Endothelial cell of umbilical vein (primary cell): ENCODE data around the gene OR6C2. TPM values are rescaled to one million over a fixed set of nuclear protein-coding genes. Genes with fewer than 3 reads are reported as not detected.

Experiments used
- BruUV-seq: library from RNA; stranded (reverse); fragments of 400-500 nt; replicated peaks from 2 replicates; lab custom pipeline; 2021; lab: Mats Ljungman, UMichigan
- CTCF ChIA-PET: fragments of 300-600, 350-600 bp; sonication (Branson Sonifier 250); formaldehyde crosslinking; loops from one replicate; lab custom pipeline; 2021; ENCODE audit warnings: antibody characterized with exemption, inconsistent platforms; lab: Charles Lee
- POLR2A ChIA-PET: fragments of 300-600, 350-600 bp; sonication (Branson Sonifier 250); formaldehyde crosslinking; loops from one replicate; lab custom pipeline; 2021; ENCODE audit warnings: antibody characterized with exemption, inconsistent platforms; lab: Charles Lee
- DNase-seq: peaks from one replicate; pipeline ENCODE4 v3.0.0-alpha.2; 2011; ENCODE audit warnings: low read depth, low spot score
- FAIRE-seq: peaks from 2 replicates; lab custom pipeline; 2011; peaks lifted over from hg19 to GRCh38; lab: Jason Lieb, UNC
- H2AFZ ChIP-seq: 2 replicates; pipeline ENCODE4 v1.6.0; 2012; ENCODE audit warnings: low read depth, low read length, control low read depth, inconsistent platforms
- H3K27ac ChIP-seq: 2 replicates; pipeline ENCODE4 v1.5.1; 2011; ENCODE audit warnings: low read depth, mild to moderate bottlenecking, control low read depth, low read length, moderate library complexity; ENCODE audit not compliant: insufficient read depth
- H3K27me3 ChIP-seq, 2 experiments: 2 replicates each; pipeline versions ENCODE4 v1.6.0 to v1.6.1; 2011; ENCODE audit warnings: low read length in 2 of 2, mixed read lengths in 1 of 2; ENCODE audit not compliant: control insufficient read depth in 2 of 2, insufficient read depth in 2 of 2
- H3K36me3 ChIP-seq, 2 experiments: 2 replicates in 1 of 2; 3 replicates in 1 of 2; pipeline ENCODE4 v1.5.1; 2011; ENCODE audit warnings: low read length in 2 of 2, mild to moderate bottlenecking in 1 of 2, moderate library complexity in 1 of 2; ENCODE audit not compliant: control insufficient read depth in 2 of 2, insufficient read depth in 2 of 2; ENCODE audit errors: extremely low read depth in 1 of 2
- H3K4me1 ChIP-seq: 3 replicates; pipeline ENCODE4 v1.5.1; 2011; ENCODE audit warnings: mild to moderate bottlenecking, low read length; ENCODE audit not compliant: control insufficient read depth, insufficient read depth; ENCODE audit errors: extremely low read depth
- H3K4me2 ChIP-seq: 2 replicates; pipeline ENCODE4 v1.6.1; 2011; ENCODE audit warnings: low read length, control low read depth, mixed read lengths; ENCODE audit not compliant: insufficient read depth
- H3K4me3 ChIP-seq, 3 experiments: fragments of 200-600 bp in 1 of 3; sonication (generic), shearing (Covaris generic) in 1 of 3; replicated peaks in 1 of 3; 2 replicates each; pipeline ENCODE4 v1.5.1; 2011 to 2016; ENCODE audit warnings: control low read depth in 3 of 3, low read length in 3 of 3, mild to moderate bottlenecking in 2 of 3, inconsistent platforms in 1 of 3, low read depth in 1 of 3, moderate library complexity in 1 of 3; ENCODE audit not compliant: insufficient read depth in 1 of 3
- H3K79me2 ChIP-seq: 2 replicates; pipeline ENCODE4 v1.6.0; 2012; ENCODE audit warnings: low read length, inconsistent platforms; ENCODE audit not compliant: control insufficient read depth, insufficient read depth
- H3K9ac ChIP-seq: replicated peaks from 2 replicates; pipeline ENCODE3; 2011; ENCODE audit warnings: low read length, control low read depth; ENCODE audit not compliant: insufficient read depth; ENCODE audit errors: extremely low read depth
- H3K9me1 ChIP-seq: replicated peaks from 3 replicates; pipeline ENCODE4 v1.6.0; 2011; ENCODE audit warnings: mild to moderate bottlenecking, low read length; ENCODE audit not compliant: control insufficient read depth, insufficient read depth; ENCODE audit errors: extremely low read depth
- H3K9me3 ChIP-seq: replicated peaks from 2 replicates; pipeline ENCODE4 v1.5.1; 2012; ENCODE audit warnings: low read length, inconsistent platforms; ENCODE audit not compliant: control insufficient read depth, insufficient read depth
- H4K20me1 ChIP-seq: replicated peaks from 2 replicates; pipeline ENCODE3; 2011; ENCODE audit warnings: mild to moderate bottlenecking, low read length; ENCODE audit not compliant: control insufficient read depth, insufficient read depth; ENCODE audit errors: extremely low read depth
- CTCF ChIP-seq, 2 donors: IDR thresholded peaks; 1 replicate in 1 of 2; 2 replicates in 1 of 2; pipeline ENCODE4 v1.5.1; 2011; ENCODE audit warnings: low read length in 2 of 2, mild to moderate bottlenecking in 2 of 2, moderate library complexity in 2 of 2, control low read depth in 1 of 2, inconsistent platforms in 1 of 2, low read depth in 1 of 2; ENCODE audit not compliant: insufficient read depth in 1 of 2; ENCODE audit errors: extremely low read depth in 1 of 2
- EZH2 ChIP-seq: IDR thresholded peaks from 2 replicates; pipeline ENCODE4 v1.6.1; 2012; ENCODE audit warnings: borderline replicate concordance, low read depth, mild to moderate bottlenecking, moderate library complexity, low read length, inconsistent platforms; ENCODE audit not compliant: severe bottlenecking
- FOS ChIP-seq: IDR thresholded peaks from 2 replicates; pipeline ENCODE4 v1.6.1; 2011; ENCODE audit warnings: mild to moderate bottlenecking, low read length, moderate library complexity, borderline replicate concordance; ENCODE audit not compliant: insufficient read depth
- GATA2 ChIP-seq: IDR thresholded peaks from 2 replicates; pipeline ENCODE4 v1.7.0; 2011; ENCODE audit warnings: low read depth, mild to moderate bottlenecking, moderate library complexity, mixed read lengths, low read length; ENCODE audit not compliant: insufficient read length, insufficient read depth
- JUN ChIP-seq: IDR thresholded peaks from 2 replicates; pipeline ENCODE4 v1.6.1; 2011; ENCODE audit warnings: borderline replicate concordance, low read depth; ENCODE audit not compliant: insufficient read length, insufficient read depth
- MAX ChIP-seq: IDR thresholded peaks from 2 replicates; pipeline ENCODE4 v1.6.1; 2011; ENCODE audit not compliant: insufficient read depth, insufficient read length
- MYC ChIP-seq: IDR thresholded peaks from one replicate; pipeline ENCODE4 v1.6.1; 2011; ENCODE audit warnings: mild to moderate bottlenecking, low read depth, low read length
- POLR2A ChIP-seq: IDR thresholded peaks from 2 replicates; pipeline ENCODE4 v1.6.1; 2012; ENCODE audit warnings: low read depth, mild to moderate bottlenecking, control low read depth, low read length
- POLR2AphosphoS5 ChIP-seq: IDR thresholded peaks from 2 replicates; pipeline ENCODE4 v1.6.1; 2012; ENCODE audit warnings: low read depth, mild to moderate bottlenecking, control low read depth, low read length, moderate library complexity; ENCODE audit not compliant: insufficient read depth
- dilution Hi-C: fragments of 300-500 bp; cut with MboI; formaldehyde crosslinking; loops from one replicate; pipeline ENCODE4 v1.15.0; 2019; ENCODE audit warnings: low sequenced_read_pairs; ENCODE audit not compliant: extremely low pct_ligation_motif_present
- intact Hi-C: fragments of 100-400 bp; cut with micrococcal nuclease; formaldehyde crosslinking; loops from one replicate; pipeline ENCODE4 v1.10.0; 2022
- polyA plus RNA-seq, 4 experiments: library from polyadenylated mRNA; depleted of rRNA in 3 of 4; stranded (reverse) in 3 of 4; unstranded in 1 of 4; fragments of >200 nt; gene quantifications; 2 replicates each; pipeline versions ENCODE4 v1.2.1 to v1.2.3, GENCODE V29; 2011 to 2012; ENCODE audit warnings: missing spikeins in 1 of 4
- total RNA-seq: library from RNA; stranded (reverse); gene quantifications from 2 replicates; pipeline ENCODE4 v1.2.3, GENCODE V29; 2021

Gene OR6C2
- total and polyA plus RNA-seq, 2 donors (not counting 3 experiments of a cell fraction or from before 2014, with no cell fraction given) = not detected

DNA sequence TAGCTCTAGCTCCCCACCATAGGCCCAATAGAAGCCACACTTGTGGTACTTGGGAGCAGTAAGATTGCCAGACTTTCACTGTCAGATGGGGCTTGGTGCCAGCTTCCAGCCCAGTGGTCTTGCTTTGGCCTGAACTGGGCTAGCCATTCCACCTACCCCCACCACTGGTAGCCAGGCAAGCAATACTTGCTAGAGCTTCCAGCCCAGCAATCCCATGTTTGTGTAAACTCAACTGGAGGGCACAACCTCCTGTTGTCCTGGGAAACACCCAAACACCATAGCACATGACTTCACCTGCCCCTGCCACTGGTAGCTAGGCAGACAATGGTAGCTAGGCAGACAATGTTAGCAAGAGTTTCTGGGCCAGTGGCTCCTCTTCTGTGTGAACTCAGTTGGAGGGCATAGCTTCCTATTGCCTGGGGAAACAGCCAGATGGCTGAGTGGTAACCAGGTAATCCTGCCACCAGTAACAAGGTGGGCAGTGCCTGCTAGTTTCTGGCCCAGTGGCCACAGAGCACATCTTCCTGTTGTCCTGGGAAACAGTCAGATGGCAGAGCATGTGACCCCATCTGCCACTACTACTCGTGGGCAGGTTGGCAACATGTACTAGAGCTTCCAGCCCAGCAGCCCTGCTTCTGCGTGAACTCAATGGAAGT, 23.4 kb upstream of the OR6C2 start:
- no peaks in the 10 kb centered on the region for H3K4me1 ChIP-seq
- FAIRE-seq = no peak
- intact Hi-C loops (no loop called here), dilution Hi-C loops (no loop called here)
- no peaks in the 10 kb centered on the region for H3K9me3 ChIP-seq
- no peaks in the 10 kb centered on the region for H4K20me1 ChIP-seq
- H3K36me3 ChIP-seq = no peaks in the 10 kb centered on the region
- TF ChIP-seq EZH2 (no peak), CTCF (IDR thresholded peaks at IDR 0.05; ENCODE audit: extremely low read depth in 1 of 2, insufficient read depth in 1 of 2, low read depth in 1 of 2, low read length in 2 of 2) (no peak), MAX (no peak), JUN (no peak), GATA2 (no peak), POLR2AphosphoS5 (no peak), MYC (no peak), POLR2A (no peak), FOS (no peak)
- no peak overlapping the region for H2AFZ ChIP-seq
- no peak overlapping the region for H3K4me2 ChIP-seq
- H3K4me3 ChIP-seq = no peak overlapping the region
- no TSS peak for BruUV-seq
- H3K27me3 ChIP-seq = peaks cover 0 to 2% of the 10 kb centered on the region in 2 experiments
- no peak overlapping the region for H3K27ac ChIP-seq
- no peaks in the 10 kb centered on the region for H3K79me2 ChIP-seq
- DNase-seq = no peak
- H3K9me1 ChIP-seq = no peaks in the 10 kb centered on the region
- CTCF ChIA-PET = no interaction called here
- no peak overlapping the region for H3K9ac ChIP-seq
- POLR2A ChIA-PET = no interaction called here
